H9 (cell line): ENCODE data around the gene UGT1A6. TPM values are rescaled to one million over a fixed set of nuclear protein-coding genes. Genes with fewer than 3 reads are reported as not detected.

Source experiments
- DNase-seq: peaks from one replicate; pipeline ENCODE4 v3.0.0-alpha.2; 2017
- H2AFZ ChIP-seq: one replicate; pipeline ENCODE4 v1.6.1; 2013; ENCODE audit warnings: mild to moderate bottlenecking, low read length, control low read depth, moderate library complexity
- H2AK5ac ChIP-seq: 2 replicates; pipeline ENCODE4 v1.6.1; 2013; ENCODE audit warnings: low read length, control low read depth, mixed read lengths; ENCODE audit not compliant: insufficient read length
- H2BK120ac ChIP-seq: one replicate; pipeline ENCODE4 v1.6.1; 2013; ENCODE audit warnings: low read depth, mild to moderate bottlenecking, low read length, control low read depth, inconsistent platforms; ENCODE audit not compliant: poor library complexity, severe bottlenecking
- H2BK12ac ChIP-seq: 2 replicates; pipeline ENCODE4 v1.6.1; 2013; ENCODE audit warnings: low read length, control low read depth, mixed read lengths, low read depth; ENCODE audit not compliant: insufficient read length
- H2BK15ac ChIP-seq: 2 replicates; pipeline ENCODE4 v1.6.1; 2013; ENCODE audit warnings: low read depth, low read length, control low read depth
- H2BK20ac ChIP-seq: one replicate; pipeline ENCODE4 v1.6.1; 2013; ENCODE audit warnings: low read depth, mild to moderate bottlenecking, low read length, control low read depth, inconsistent platforms; ENCODE audit not compliant: poor library complexity, severe bottlenecking
- H2BK5ac ChIP-seq: 2 replicates; pipeline ENCODE4 v1.6.1; 2013; ENCODE audit warnings: low read length, control low read depth, mixed read lengths; ENCODE audit not compliant: insufficient read length
- H3K14ac ChIP-seq: 2 replicates; pipeline ENCODE4 v1.6.1; 2013; ENCODE audit warnings: low read length, control low read depth; ENCODE audit not compliant: insufficient read depth
- H3K18ac ChIP-seq: 2 replicates; pipeline ENCODE4 v1.6.1; 2013; ENCODE audit warnings: low read depth, mild to moderate bottlenecking, mixed read lengths, low read length, control low read depth; ENCODE audit not compliant: insufficient read length
- H3K23ac ChIP-seq: 2 replicates; pipeline ENCODE4 v1.6.1; 2013; ENCODE audit warnings: low read length, control low read depth, mixed read lengths, low read depth; ENCODE audit not compliant: insufficient read length
- H3K23me2 ChIP-seq: 2 replicates; pipeline ENCODE4 v1.6.1; 2013; ENCODE audit warnings: low read depth, mild to moderate bottlenecking, mixed read lengths, low read length, control low read depth; ENCODE audit not compliant: insufficient read length, poor library complexity, severe bottlenecking
- H3K27ac ChIP-seq: 2 replicates; pipeline ENCODE4 v1.5.1; 2013; ENCODE audit warnings: low read length, control low read depth, mixed read lengths, low read depth; ENCODE audit not compliant: insufficient read length
- H3K27me3 ChIP-seq: 2 replicates; pipeline ENCODE4 v1.6.1; 2013; ENCODE audit warnings: low read length, control low read depth, inconsistent platforms; ENCODE audit not compliant: insufficient read depth
- H3K4ac ChIP-seq: 2 replicates; pipeline ENCODE4 v1.6.1; 2013; ENCODE audit warnings: low read depth, mild to moderate bottlenecking, control low read depth, inconsistent platforms, low read length, moderate library complexity
- H3K4me1 ChIP-seq: 2 replicates; pipeline ENCODE4 v1.6.1; 2013; ENCODE audit warnings: low read length, control low read depth, inconsistent platforms; ENCODE audit not compliant: insufficient read depth
- H3K4me2 ChIP-seq: 2 replicates; pipeline ENCODE4 v1.6.1; 2013; ENCODE audit warnings: low read length, control low read depth, mixed read lengths; ENCODE audit not compliant: insufficient read length, insufficient read depth
- H3K56ac ChIP-seq: 2 replicates; pipeline ENCODE4 v1.6.1; 2013; ENCODE audit warnings: low read depth, mild to moderate bottlenecking, mixed read lengths, low read length, control low read depth; ENCODE audit not compliant: insufficient read length
- H3K79me1 ChIP-seq: 2 replicates; pipeline ENCODE4 v1.6.1; 2013; ENCODE audit warnings: low read depth, mild to moderate bottlenecking, moderate library complexity, low read length, control low read depth, inconsistent platforms; ENCODE audit not compliant: insufficient read depth, poor library complexity, severe bottlenecking
- H3K79me2 ChIP-seq: 2 replicates; pipeline ENCODE4 v1.6.1; 2013; ENCODE audit warnings: low read length, control low read depth, inconsistent platforms; ENCODE audit not compliant: insufficient read depth
- H3K9ac ChIP-seq: 2 replicates; pipeline ENCODE4 v1.6.1; 2013; ENCODE audit warnings: low read length, control low read depth, mixed read lengths; ENCODE audit not compliant: insufficient read length; ENCODE audit errors: extremely low read depth
- H3K9me3 ChIP-seq: one replicate; pipeline ENCODE4 v1.6.1; 2013; ENCODE audit warnings: low read depth, low read length, inconsistent platforms; ENCODE audit not compliant: control insufficient read depth
- H3T11ph ChIP-seq: one replicate; pipeline ENCODE4 v1.6.1; 2013; ENCODE audit warnings: mild to moderate bottlenecking, low read length, control low read depth, inconsistent platforms
- H4K20me1 ChIP-seq: one replicate; pipeline ENCODE4 v1.6.1; 2013; ENCODE audit not compliant: control insufficient read depth, insufficient read length, insufficient read depth
- H4K5ac ChIP-seq: 2 replicates; pipeline ENCODE4 v1.6.1; 2013; ENCODE audit warnings: low read depth, mild to moderate bottlenecking, mixed read lengths, low read length, control low read depth; ENCODE audit not compliant: insufficient read length
- H4K8ac ChIP-seq: replicated peaks from 2 replicates; pipeline ENCODE4 v1.6.1; 2013; ENCODE audit warnings: low read length, control low read depth, mixed read lengths, low read depth; ENCODE audit not compliant: insufficient read length
- H4K91ac ChIP-seq: 2 replicates; pipeline ENCODE4 v1.6.1; 2013; ENCODE audit warnings: low read depth, mild to moderate bottlenecking, moderate library complexity, mixed read lengths, low read length, control low read depth; ENCODE audit not compliant: insufficient read length
- H3K27ac Mint-ChIP-seq, 3 experiments: 2 replicates in 2 of 3; 3 replicates in 1 of 3; pipeline ENCODE4 v1.8.0; 2020 to 2021; ENCODE audit warnings: mixed read lengths in 3 of 3, mild to moderate bottlenecking in 1 of 3, moderate library complexity in 1 of 3
- H3K27me3 Mint-ChIP-seq: 2 replicates; pipeline ENCODE4 v1.8.0; 2021; ENCODE audit warnings: low read depth, mild to moderate bottlenecking, moderate library complexity, mixed read lengths
- H3K36me3 Mint-ChIP-seq, 3 experiments: 2 replicates in 2 of 3; 3 replicates in 1 of 3; pipeline ENCODE4 v1.8.0; 2020 to 2021; ENCODE audit warnings: low read depth in 3 of 3, mixed read lengths in 3 of 3; ENCODE audit not compliant: insufficient read depth in 1 of 3
- H3K4me1 Mint-ChIP-seq, 2 experiments: 2 replicates each; pipeline ENCODE4 v1.8.0; 2020; ENCODE audit warnings: mixed read lengths in 2 of 2
- H3K4me3 Mint-ChIP-seq, 2 experiments: 2 replicates in 1 of 2; 3 replicates in 1 of 2; pipeline ENCODE4 v1.8.0; 2020 to 2021; ENCODE audit warnings: mild to moderate bottlenecking in 2 of 2, mixed read lengths in 2 of 2, moderate library complexity in 1 of 2
- H3K9me3 Mint-ChIP-seq, 2 experiments: 2 replicates in 1 of 2; 3 replicates in 1 of 2; pipeline ENCODE4 v1.8.0; 2020; ENCODE audit warnings: mild to moderate bottlenecking in 2 of 2, mixed read lengths in 2 of 2, moderate library complexity in 1 of 2
- WGBS: extraction: QIAGEN DNeasy Blood & Tissue Kit; methylation state at CpG from one replicate; pipeline ENCODE4 v1.1.7; 2013; ENCODE audit warnings: missing lambda C conversion rate, low lambda C conversion rate, mixed read lengths; ENCODE audit not compliant: insufficient read length; ENCODE audit errors: extremely low coverage; 5-methylcytosine and 5-hydroxymethylcytosine counted together
- long read RNA-seq: library from polyadenylated mRNA; unstranded; transcript quantifications from one replicate; pipeline ENCODE4 v2.0.0, GENCODE V29; 2020
- total RNA-seq: library from RNA; stranded (reverse); gene quantifications from 2 replicates; pipeline ENCODE4 v1.2.1, GENCODE V29; 2021
- TF ChIP-seq, protein P1 (sequence below): fragments of 200-600 bp; sonication (generic); conservative IDR thresholded peaks from 3 replicates; pipeline ENCODE4 v1.8.0; 2021; ENCODE audit warnings: antibody characterized with exemption, mild to moderate bottlenecking

UGT1A6 gene
- total RNA-seq, result not detected in 2 replicates
- long read RNA-seq, result 0 reads

DNA sequence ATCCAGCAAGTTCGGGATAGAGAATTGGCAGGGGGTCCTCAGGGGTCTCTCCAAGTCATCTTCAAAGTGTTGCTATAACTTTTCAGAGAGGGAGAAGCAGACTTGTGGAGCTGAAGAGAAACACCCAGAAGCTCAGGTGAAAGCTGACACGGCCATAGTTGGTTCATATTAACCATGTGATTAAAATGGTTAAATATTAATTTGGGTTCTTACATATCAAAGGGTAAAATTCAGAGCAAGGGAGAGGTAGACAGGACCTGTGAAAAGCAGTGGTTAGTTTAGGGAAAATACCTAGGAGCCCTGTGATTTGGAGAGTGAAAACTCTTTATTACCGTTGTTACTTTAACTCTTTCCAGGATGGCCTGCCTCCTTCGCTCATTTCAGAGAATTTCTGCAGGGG, at the start of gene UGT1A6:
Gene UGT1A6, plus strand, starts transcription at position 243 of the 400 bp plus-strand sequence. Its CDS starts 115 bp downstream, at position 358.
- no peak within 1 kb of the TSS for H2BK5ac ChIP-seq
- H4K91ac ChIP-seq, result no peak within 1 kb of the TSS
- WGBS, result no CpG with 5 or more reads among the region's 4 CpGs
- no peak within 1 kb of the TSS for H2AFZ ChIP-seq
- H3K4me2 ChIP-seq, result no peak within 1 kb of the TSS
- DNase-seq, result no peak
- no peak within 1 kb of the TSS for H3K4ac ChIP-seq
- TF ChIP-seq, protein P1, sequence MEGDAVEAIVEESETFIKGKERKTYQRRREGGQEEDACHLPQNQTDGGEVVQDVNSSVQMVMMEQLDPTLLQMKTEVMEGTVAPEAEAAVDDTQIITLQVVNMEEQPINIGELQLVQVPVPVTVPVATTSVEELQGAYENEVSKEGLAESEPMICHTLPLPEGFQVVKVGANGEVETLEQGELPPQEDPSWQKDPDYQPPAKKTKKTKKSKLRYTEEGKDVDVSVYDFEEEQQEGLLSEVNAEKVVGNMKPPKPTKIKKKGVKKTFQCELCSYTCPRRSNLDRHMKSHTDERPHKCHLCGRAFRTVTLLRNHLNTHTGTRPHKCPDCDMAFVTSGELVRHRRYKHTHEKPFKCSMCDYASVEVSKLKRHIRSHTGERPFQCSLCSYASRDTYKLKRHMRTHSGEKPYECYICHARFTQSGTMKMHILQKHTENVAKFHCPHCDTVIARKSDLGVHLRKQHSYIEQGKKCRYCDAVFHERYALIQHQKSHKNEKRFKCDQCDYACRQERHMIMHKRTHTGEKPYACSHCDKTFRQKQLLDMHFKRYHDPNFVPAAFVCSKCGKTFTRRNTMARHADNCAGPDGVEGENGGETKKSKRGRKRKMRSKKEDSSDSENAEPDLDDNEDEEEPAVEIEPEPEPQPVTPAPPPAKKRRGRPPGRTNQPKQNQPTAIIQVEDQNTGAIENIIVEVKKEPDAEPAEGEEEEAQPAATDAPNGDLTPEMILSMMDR, result no peak
- no peak within 1 kb of the TSS for H3K56ac ChIP-seq
- H3K14ac ChIP-seq, result no peak within 1 kb of the TSS
- no peak within 1 kb of the TSS for H2BK20ac ChIP-seq
- H3T11ph ChIP-seq, result no peak within 1 kb of the TSS
- no peaks in the 10 kb centered on the region; the same call in 1 of the 2 replicates for H3K27me3 Mint-ChIP-seq
- peaks cover 3% of the 10 kb centered on the region; the same call in 1 of the 2 replicates for H3K4me1 ChIP-seq
- H3K27ac Mint-ChIP-seq, result peak within 1 kb of the TSS in 1 of 3 experiments; percentile 78; a peak in 2 of 7 replicates
- H3K79me2 ChIP-seq, result no peaks in the 10 kb centered on the region
- H3K18ac ChIP-seq, result no peak within 1 kb of the TSS
- no peaks in the 10 kb centered on the region for H3K23me2 ChIP-seq
- peaks cover 0 to 7% of the 10 kb centered on the region in 2 experiments; a peak in 2 of 5 replicates for H3K9me3 Mint-ChIP-seq
- H3K79me1 ChIP-seq, result no peaks in the 10 kb centered on the region
- H3K9ac ChIP-seq, result no peak within 1 kb of the TSS
- H3K9me3 ChIP-seq, result no peaks in the 10 kb centered on the region
- H2AK5ac ChIP-seq, result no peak within 1 kb of the TSS
- H3K4me1 Mint-ChIP-seq, result peaks cover 24 to 29% of the 10 kb centered on the region in 2 experiments
- H4K8ac ChIP-seq, result no peak within 1 kb of the TSS
- no peak within 1 kb of the TSS for H3K4me3 Mint-ChIP-seq
- H3K23ac ChIP-seq, result no peak within 1 kb of the TSS
- H2BK12ac ChIP-seq, result no peak within 1 kb of the TSS
- no peak within 1 kb of the TSS for H3K27ac ChIP-seq
- H4K5ac ChIP-seq, result no peak within 1 kb of the TSS
- no peak within 1 kb of the TSS for H2BK120ac ChIP-seq
- no peaks in the 10 kb centered on the region for H3K27me3 ChIP-seq
- no peak within 1 kb of the TSS for H2BK15ac ChIP-seq
- H3K36me3 Mint-ChIP-seq, result no peaks in the 10 kb centered on the region; a peak in 2 of 7 replicates
- H4K20me1 ChIP-seq, result no peaks in the 10 kb centered on the region
